Peyer's patch (tissue), 4 donors: ENCODE results near the gene MYO3A.

Experiments used
- CTCF ChIP-seq, 6 experiments: fragments of 450-650 bp in 4 of 6; fragments of 200-600 bp in 2 of 6; sonication (generic) in 1 of 6; IDR thresholded peaks; one replicate each; pipeline ENCODE4 v1.5.1; 2017 to 2019; ENCODE audit warnings: antibody characterized with exemption in 6 of 6, mild to moderate bottlenecking in 3 of 6, moderate library complexity in 1 of 6
- POLR2A ChIP-seq, 2 donors: fragments of 450-650 bp; IDR thresholded peaks; one replicate each; pipeline ENCODE4 v1.5.1; 2017; ENCODE audit warnings: antibody characterized with exemption in 2 of 2, mild to moderate bottlenecking in 2 of 2, moderate library complexity in 2 of 2

- no peak for TF ChIP-seq CTCF (IDR thresholded peaks at IDR 0.05)
- TF ChIP-seq POLR2A (IDR thresholded peaks at IDR 0.05): no peak
These were observed 38.6 kb downstream of the MYO3A start for GRCh38 chr10:25972631-25973030.
